ENCODE data around the gene AFF1.

- TF ChIP-seq CTCF (IDR thresholded peaks at IDR 0.05) (no peak), POLR2A (IDR thresholded peaks at IDR 0.05) (no peak)
These were observed 168.9 kb downstream of the AFF1 start for GRCh38 chr4:87103691-87104187.
